ENCODE results near the gene NXNL1.

Gene NXNL1

DNA sequence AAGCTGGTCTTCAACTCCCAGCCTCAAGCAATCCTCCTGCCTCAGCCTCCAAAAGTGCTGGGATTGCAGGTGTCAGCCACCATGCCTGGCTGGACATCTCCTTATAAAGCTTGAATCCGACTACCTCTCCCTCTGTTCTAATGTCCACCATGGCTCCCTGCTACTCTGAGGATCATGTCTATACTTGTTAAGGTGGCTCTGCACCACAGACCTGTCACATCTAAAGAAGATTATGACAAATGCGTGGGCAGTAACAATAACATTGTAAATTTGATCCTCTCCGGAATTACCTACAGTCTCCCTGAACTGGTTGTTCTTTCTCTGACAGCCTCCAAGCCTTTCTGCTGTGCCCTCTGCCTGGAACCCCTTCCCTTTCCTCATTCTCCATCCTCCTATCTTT is 1.8 kb downstream of the NXNL1 start:
- DNase-seq (ENCODE audit: insufficient read length, low spot score) (no peak), FAIRE-seq (no peak)

DNA sequence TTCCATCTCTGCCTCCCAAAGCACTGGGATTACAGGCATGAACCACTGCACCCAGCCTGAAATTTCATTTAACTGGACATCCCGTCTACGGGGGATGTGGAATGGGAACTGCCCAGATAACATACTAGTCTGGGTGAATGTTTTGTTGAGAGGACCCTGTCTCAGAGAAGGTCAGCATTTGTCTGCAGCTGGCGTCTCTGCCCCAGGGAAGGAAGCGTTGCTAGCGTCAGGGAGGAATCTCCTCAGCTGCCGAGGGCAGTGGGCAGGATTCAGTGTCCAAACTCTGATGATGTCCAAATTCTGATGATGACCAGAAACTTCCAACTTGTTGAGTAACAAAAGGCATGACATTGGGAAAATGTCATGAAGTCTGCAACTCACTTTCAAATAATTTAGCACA is 3.1 kb downstream of the NXNL1 start:
- FAIRE-seq (no peak), DNase-seq (ENCODE audit: insufficient read length, low spot score) (no peak)

DNA sequence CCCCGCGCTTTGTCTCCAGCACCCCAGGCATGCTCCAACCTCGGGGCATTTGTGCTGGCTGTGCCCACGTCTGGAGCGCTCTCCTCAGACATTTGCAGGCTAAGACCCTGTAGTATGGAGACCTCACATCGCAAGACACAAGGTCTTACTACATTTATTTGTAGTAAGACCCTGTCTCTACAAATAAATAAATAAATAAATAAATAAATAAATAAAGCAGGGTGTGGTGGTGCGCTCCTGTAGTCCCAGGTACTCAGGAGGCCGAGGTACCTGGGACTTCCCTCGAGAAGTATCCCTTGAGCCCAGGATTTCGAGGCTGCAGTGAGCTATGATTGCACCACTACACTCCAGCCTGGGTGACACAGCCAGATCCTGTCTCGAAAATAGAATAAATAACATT is 4.6 kb downstream of the NXNL1 start:
- FAIRE-seq: no peak

DNA sequence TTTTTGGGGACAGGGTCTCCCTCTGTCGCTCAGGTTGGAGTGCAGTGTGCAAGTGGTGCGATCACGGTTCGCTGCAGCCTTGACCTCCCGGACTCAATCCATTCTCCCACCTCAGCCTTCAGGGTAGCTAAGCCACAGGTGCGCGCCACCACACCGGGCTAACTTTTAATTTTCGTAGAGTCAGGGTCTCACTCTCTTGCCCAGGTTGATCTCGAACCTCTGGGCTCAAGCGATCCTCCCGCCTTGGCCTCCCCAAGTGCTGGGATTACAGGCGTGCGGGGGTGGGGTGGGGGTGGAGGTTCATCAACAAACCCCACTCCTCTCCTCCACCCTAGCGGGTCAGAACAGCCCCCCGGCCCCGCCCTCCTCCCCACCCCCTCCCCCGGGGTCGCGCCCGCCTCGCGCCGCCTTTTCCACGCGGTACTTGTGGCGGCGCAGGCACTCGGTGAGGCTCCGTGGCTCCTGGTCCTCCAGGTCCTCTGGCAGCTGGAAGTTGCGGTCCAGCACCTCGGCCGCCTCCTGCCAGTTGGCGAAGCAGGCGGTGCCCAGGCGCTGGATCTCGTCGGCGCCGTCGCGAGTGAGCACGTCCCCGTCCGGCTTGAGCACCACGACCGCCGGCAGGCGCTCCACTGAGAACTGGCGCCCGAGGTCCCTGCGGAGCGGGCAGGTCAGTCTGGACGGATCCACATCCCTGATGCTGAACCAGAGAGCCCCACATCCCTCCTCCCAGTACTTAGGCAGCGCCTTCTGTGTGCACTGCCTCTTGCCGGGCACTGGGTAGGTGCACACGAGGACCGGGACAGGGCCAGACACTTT is 5.2 kb downstream of the NXNL1 start:
- DNase-seq (ENCODE audit: insufficient read length, low spot score): no peak
- FAIRE-seq: no peak

More for the DNA sequence above, 4.6 kb downstream of the NXNL1 start:
- DNase-seq (ENCODE audit: insufficient read length, low spot score): no peak

DNA sequence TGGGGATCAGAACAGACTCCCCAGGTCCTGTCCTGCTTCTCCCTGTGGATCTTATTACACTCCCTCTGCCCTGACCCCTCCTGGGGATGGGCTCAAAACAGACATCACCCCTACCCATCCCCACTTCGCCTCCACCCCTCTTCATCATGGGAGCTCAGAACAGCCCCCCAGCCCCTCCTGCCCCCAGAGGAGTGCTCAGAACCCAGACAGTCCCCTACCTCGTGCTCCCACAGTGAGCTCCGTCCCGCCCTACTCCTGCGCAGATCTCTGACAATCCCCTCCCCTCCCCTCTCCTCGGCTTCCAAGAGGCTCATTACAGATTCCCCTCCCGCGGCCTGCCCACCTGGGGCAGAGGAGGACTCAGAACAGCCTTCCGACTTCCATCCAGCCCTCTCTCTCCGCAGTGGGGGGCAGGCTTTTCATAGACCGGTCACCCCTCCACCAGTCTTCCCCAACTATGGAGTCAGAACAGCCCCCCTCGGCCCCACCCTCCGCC is 6.1 kb downstream of the NXNL1 start:
- no peak for DNase-seq (ENCODE audit: insufficient read length, low spot score)
- FAIRE-seq: no peak

DNA sequence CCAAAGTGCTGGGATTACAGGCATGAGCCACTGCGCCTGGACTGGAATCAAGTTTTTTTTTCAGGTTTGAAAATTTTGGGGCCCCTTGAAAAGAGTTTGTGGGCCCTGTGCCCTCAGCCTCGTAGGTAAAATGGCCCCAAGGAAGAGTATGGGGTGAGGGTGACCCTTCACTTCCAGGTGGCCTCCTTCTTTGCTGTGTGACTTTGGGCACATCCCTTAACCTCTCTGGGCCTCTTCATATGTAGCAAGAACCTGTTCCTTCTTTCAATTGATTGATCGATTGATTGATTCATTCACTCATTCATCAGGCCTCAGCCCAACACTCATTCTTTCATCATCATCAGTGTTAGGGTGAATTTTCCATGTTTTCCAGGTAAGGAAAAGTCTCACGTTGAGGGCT is 8.9 kb downstream of the NXNL1 start:
- no peak for FAIRE-seq

DNA sequence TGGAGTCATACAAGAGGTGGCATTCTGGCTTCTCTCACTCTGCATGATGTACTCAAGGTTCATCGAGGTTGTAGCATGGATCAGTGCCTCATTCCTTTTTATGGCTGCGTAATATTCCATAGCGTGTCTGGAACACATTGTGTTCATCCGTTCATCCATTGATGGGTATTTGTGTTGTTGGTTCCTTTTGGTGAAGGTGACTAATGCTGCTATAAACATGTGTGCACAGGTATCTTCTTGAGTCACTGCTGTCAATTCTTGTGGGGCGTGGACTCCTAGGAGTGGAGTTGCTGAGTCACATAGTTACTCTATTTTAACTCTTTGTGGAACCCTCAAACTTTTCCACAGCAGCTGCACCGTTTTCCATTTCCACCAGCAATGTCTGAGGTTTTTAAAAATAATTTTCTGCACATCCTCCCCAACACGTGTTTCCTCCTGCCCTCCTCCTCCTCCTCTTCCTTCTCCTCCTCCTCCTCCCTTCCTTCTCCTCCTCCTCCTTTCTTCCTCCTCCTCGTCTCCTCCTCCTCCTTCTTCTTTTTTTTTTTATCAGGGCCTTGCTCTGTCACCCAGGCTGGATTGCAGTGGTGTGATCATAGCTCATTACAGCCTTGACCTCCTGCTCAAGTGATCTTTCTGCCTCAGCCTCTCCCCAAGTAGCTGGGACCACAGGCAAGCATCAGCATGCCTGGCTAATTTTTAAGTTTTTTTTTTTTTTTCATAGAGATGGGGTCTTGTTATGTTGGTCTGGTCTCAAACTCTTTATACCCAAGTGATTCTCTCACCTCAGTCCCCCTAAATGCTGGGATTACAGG is 10.3 kb downstream of the NXNL1 start:
- peak; percentile 60 for FAIRE-seq
- no peak for DNase-seq (ENCODE audit: insufficient read length, low spot score)

More for the DNA sequence above, 8.9 kb downstream of the NXNL1 start:
- no peak for DNase-seq (ENCODE audit: insufficient read length, low spot score)

DNA sequence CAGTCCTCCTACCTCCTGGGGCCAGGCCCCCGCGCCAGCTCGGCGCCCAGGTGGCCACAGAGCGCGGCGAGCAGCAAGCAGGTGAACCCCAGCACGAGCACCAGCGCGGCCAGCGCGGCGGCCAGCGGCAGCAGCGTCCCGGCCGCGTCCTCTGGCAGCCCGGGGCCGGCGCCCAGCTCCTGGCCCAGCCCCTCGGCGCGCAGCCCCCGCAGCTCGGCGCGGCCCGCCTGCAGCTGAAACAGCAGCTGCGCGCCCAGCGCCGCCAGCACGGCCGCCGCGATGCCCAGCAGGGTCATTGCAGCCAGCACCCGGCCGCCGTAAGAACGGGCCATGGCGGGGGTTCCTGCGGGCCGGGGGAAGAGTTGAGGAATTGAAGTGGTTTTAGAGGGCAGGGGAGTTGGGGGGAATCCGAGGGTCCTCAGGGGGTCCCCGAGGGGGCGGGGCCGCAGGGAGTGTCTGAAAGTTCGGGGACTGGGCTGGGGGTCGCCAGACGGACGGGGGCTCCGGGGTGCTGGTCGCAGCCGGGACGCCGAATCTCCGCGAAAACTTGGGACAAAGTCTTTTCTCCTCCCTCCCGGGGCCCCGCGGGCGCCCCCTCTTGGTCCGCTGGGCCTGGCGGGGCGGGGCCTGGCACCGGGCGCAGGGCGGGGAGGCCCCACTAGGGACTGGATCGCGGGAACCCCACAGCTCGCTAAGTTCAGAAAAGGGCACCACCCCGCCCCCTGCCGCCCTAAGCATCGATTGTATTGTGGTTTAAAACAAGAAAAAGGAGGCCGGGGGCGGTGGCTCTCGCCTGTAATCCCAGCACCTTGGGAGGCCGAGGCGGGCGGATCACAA is 12.4 kb downstream of the NXNL1 start, which contains the start of gene TMEM221:
Gene TMEM221 (minus strand): TSS at position 538 of the 837 bp plus-strand sequence. CDS start 206 bp downstream, at position 332.
- FAIRE-seq (no peak), DNase-seq (ENCODE audit: insufficient read length, low spot score) (peak; percentile 60)

DNA sequence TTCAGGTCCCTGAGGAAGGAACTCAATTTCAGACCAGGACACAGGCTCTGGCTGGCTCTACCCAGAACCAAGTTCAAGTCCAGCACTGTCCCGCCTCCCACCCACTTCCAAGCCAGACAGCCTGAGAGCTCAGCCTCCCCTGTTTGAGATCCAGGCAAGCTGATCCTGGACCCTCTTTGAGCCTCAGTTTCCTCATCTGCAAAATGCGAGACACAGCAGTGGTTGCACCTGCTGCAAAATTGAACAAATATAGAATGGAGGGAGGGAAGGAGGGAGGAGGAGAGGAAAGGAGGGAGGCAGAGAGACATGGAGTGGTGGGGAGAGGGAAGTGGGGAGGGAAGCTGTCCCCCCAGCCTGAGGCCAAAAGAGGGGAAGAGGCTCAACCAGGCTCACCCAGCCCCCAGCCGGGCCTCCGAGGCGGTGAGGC is 13.0 kb downstream of the NXNL1 start:
- DNase-seq (ENCODE audit: insufficient read length, low spot score) (no peak), FAIRE-seq (no peak)

DNA sequence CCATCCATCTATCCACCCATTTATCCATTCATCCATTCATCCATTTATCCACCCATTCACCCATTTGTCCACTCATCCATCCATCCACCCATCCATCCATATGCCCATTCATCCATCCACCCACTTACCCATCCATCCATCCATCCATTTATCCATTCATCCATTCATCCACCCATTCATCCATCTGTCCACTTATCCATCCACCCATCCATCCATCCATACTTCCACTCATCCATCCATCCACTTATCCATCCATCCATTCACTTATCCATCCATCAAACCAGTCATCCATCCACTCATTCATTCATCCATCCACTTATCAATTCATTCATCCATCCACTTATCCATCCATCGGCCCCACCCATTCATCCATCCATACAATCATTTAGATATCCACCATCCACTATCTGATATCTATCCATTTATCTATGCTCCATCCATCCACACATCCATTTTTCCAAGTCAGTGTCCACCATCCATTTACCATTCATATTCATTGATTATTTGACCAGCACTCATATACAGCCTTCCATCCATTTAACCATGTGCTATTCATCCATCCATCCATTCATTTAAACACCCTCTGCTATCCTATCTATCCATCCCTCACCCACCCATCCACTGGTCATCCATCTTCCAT is 15.1 kb downstream of the NXNL1 start:
- no peak for FAIRE-seq

DNA sequence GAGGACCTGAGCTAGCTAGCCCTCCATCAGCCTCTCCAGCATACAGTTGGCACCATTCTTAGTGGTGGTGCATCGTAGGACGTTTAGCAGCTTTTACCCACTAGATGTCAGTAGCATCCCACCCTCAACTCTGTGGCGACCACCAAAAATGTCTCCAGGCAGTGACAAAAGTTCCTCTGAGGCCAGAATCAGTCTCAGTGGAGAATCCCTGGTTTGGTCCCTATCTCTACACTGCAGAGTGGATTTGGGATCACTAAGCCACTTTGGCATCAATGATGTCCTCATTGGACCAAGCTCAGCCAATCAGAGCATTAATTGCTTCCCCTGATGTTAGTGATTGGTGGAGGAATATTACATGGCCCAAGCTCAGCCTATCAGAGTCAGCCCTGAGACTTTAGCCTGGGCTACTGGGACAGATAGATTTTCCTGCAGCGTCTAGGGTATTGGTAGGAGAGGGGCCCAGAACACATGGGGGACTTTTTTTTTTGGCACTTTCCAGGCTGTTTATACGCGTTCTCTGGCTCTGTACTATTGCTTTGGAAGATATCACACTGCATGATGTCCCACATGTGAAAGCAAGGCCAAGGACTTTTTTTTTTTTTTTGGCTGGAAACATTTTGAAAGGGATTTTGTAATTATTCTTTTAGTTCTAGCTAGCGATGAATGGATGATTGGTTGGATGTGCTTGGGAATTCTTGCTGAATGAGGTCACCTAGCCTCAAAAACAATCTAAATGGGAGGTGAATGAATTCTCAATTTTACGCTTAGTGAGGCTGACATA is 19.3 kb downstream of the NXNL1 start:
- FAIRE-seq (no peak), DNase-seq (ENCODE audit: insufficient read length, low spot score) (no peak)

More for the DNA sequence above, 15.1 kb downstream of the NXNL1 start:
- DNase-seq (ENCODE audit: insufficient read length, low spot score): no peak

DNA sequence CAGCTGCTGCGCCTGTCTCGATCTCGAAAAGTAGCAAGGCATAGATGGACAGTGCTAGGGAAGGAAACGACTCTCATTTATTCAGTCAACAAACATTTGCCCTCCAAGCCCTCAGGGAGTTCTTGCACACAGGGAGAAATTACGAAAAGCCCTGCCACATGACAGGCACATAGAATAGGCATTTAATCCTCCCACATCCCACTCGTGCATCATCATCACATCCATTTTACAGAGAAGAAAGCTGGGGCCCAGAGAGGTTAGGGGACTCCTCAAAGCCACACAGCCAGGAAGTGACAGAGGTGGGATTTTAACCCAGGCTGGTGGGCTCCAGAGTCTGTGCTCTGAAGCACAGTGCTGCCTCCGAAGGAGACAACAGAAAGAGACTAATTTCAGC is 23.9 kb downstream of the NXNL1 start:
- FAIRE-seq: no peak

DNA sequence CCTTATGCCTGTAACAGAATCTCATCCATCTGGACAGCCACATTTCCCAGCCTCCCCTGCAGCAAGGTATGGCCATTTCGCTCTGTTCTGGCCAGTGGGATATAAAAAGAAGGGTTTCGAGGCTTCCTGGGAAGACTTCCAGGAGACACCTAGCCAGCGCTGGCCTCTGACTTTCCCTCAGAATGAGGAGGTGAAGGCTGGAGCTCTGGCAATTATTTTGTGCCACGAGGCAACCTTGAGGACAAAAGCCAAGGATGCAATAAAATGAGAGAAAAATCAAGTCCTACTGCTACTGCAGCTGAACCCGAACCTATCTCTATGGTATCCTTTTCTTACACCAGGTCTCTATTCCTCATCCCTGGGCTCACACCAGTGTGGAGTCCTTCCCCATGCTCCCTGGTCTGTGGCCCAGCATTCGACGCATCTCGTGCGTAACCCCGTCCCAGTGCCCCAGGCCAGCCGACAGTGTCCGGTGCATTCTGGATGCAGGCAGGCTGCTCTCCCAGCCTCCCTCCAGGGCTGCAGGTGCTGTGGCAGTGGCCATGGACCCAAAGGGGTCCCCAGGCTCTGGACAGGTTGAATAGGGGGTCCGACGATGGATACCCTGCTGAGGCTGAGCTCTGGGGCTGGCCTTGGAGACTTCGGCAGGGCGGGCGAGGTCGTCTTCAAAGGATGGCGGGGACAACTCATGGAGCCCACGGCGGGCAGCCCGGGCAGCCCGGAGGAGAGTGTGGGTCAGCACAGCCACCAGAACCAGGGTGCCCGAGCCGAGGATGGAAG is 24.4 kb downstream of the NXNL1 start:
- DNase-seq (ENCODE audit: insufficient read length, low spot score) (no peak), FAIRE-seq (no peak)

More for the DNA sequence above, 23.9 kb downstream of the NXNL1 start:
- DNase-seq (ENCODE audit: insufficient read length, low spot score): no peak

DNA sequence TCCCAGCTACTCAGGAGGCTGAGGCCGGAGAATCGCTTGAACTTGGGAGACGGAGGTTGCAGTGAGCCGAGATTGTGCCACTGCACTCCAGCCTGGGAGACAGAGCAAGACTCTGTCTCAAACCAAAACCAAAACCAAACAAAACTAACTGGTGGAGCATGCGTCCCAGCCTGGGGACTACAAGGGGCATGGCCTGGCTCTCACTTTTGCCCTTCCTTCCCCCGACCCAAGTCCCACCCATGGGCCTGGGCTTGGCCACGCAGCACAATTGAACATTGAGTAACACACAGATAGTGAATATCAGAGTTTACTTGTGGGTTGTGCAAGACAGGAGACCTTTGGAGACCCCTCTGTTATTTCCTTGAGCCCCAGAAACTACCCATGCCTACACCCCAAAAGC is 25.5 kb downstream of the NXNL1 start:
- DNase-seq (ENCODE audit: insufficient read length, low spot score): no peak
- FAIRE-seq: no peak

DNA sequence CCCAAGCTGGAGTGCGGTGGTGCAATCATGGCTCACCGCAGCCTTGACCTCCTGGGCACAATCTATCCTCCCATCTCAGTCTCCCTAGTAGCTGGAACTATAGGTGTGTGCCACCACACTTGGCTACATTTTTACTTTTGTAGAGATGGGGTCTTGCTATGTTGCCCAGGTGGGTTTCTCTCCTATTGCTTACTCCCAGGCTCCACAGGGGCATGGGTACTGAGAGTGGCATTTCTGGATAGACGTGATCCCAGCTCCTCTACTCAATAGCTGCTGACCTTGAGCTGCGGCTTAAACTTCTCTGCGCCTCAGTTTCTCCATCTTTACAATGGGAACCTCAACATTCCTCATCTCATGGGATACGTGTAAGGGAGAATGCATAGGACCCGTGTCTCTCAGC is 29.3 kb downstream of the NXNL1 start:
- DNase-seq (ENCODE audit: insufficient read length, low spot score) (no peak), FAIRE-seq (no peak)

DNA sequence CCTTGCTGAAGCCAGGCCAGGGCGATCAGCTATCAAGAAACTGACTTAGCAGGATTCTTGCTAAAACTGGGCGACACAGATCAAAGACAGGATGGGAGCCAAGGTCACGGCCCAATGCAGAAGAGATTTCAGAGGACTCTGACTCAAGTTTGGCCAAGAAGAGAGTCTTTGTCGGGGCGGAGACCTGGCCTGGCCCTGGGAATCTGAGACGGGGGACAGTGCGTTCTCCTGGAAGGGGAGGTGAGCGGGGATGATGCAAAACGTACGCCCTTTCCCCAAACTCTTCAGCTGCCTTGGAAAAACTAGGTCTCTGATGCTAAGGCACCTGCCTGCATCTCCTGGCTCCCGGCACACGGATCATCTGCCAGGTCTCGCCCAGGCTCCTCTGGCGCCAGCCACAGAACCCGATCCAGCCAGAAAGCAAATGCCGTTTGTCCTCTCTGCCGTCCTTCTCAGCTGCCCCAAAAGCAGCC is 31.0 kb downstream of the NXNL1 start:
- DNase-seq (ENCODE audit: insufficient read length, low spot score) (no peak), FAIRE-seq (no peak)

DNA sequence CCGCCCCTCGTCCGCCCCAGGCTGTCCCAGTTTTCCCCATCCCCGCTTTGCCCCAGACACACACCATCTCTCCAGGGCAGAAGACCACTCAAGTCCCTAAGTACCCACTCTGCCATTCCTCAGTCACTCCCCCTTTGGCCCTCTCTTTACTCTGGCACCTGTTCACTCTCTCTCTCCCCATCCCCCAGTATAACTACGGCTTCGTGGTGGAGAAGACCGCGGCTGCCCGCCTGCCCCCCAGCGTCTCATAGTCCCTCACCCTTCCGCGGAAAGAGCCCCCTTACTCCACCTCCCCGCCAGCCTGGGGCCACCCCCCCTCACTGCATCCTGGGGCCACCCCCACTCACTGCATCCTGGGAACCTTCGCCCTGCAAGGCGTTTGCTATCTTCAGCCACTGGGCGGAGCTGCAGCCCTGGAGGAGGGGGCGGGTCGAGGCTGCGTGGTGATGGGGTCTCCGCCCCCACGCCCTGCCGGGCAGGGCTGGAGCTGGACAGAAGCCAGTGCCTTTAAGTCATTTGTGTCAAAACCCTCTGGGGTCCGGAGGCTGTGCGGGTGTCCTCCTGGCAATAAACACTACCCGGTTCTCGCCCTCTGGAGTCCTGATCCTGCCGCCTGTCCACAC is 35.9 kb downstream of the NXNL1 start:
- no peak for FAIRE-seq
- DNase-seq (ENCODE audit: insufficient read length, low spot score): no peak
